GM21381 (cell line): ENCODE measurements around the gene CPEB1.
"Not testable (repeated sequence)": the region's sequence is repeated elsewhere in the genome, so short reads cannot be mapped to it uniquely, and the experiment has no call there.

ENCODE experiments used
- ATAC-seq: cut with Tn5 transposase; IDR thresholded peaks from one replicate; pipeline ENCODE4 v1.9.1; 2021; ENCODE audit warnings: mild to moderate bottlenecking, moderate library complexity; ENCODE audit not compliant: unreplicated experiment

CPEB1 gene

DNA sequence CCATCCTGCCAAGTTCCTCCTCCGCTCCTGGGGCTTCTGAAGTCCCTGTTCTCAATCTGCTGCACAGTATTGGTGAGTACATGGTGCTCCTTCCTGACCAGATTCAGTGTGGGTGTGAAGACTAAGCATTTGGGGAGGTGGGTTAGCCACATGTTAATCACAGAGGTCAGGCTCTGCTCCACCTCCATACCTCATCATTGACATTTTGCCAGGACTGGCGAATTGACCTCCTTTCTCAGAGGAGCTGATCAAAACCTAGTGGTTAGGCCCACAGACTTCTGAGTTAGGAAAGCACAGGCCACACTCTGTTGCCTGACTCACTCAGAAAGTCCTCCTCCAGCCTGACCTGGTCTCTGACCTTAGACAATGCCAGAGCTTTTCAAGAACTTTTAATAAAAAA is 98.5 kb downstream of the CPEB1 start:
- no peak for ATAC-seq

DNA sequence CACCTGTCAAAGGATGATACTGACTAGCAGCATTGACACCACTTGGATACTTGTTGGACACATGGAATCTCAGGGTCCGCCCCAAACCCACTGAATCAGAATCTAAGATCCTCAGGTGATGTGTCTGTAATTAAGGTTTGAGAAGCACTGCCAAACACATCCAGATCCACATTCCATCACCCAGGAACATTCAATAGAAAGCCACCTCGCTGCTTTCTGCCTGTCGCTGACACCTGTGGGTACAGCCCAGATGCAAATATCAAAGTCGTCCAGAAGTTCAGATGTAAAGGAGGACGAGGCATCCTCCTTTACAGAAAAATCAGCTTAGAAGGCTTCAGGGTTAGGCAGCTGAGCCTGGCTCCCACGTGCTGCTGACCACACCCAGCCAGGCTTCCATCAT is 101.7 kb downstream of the CPEB1 start:
- no peak for ATAC-seq

DNA sequence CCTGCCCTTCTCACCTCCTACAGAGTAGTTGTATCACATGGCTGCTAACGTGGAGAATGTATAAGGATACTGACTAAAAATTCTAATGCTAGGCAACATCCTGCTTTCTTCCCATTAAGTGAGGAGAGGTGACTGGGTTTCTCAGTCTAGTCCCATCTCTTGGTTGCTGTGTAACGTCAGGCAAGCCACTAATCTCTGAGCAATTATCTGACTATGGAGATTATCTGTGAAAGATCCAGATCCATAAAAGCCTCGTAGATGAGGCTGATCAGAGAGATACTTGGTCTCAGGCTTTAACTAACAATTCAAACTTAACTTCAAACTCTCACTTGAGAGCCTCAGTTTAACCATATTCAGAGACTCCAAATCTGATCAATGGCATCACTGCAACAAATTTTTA is 102.2 kb downstream of the CPEB1 start:
- ATAC-seq, result no peak

DNA sequence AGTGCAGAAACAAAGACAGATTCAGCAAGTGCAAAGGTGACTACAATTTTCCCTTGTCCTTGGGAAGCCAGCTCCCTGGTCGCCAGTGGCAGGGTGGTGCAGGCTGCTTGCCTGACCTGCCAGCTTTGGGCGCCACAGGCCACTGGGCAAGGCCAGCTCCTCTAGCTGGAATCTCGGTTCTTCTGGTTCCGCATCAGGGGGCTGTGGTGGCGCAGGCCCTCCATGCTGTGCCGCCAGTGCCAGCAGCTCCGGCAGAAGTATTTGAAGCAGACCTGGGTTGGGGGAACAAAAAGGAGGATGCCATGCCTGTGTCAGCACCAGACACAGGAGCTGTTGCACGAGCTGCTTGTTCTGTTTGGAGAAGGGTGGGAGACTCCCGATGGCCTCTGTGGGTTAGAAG is 102.7 kb downstream of the CPEB1 start:
- no peak for ATAC-seq

DNA sequence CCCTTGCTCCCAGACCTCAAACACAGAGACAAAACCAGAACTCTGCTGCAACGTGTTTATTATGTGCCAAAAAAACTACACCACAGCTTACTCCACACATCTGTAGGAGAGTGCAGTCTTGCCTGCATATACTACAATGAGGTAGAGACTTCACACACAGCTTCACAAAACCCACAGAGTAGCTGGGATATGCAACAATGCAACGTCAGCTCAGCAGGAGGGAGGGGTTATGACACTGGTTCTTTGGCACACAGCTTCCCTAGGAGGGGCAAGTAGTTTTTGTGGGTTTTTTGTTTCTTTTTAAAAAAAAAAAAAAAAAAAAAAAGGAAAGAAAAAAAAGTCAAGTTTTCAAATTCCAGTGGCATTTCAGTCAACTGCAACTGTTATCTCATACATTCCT is 104.0 kb downstream of the CPEB1 start:
- ATAC-seq, result no peak

DNA sequence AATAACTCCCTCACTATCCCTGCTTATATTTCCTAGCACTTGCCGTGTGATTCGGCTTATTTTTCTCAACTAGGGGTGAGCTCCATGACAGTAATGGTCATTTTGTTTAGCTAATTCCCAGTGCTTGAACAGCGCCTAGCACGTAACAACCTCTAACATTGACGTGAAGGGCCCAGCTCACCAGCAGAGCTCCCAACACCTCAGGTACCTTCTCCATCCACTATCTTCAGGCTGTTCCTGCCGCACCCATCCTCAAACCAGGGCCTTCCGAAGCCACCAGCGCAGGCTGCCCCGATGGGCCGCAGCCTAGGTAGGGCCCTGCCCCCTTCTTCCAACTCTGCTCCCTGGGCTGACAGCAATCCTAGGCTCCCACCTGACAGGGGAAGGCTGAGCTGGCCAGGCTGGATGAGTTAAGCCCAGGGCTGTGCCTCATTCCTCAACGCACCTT is 106.2 kb downstream of the CPEB1 start:
- no peak for ATAC-seq

DNA sequence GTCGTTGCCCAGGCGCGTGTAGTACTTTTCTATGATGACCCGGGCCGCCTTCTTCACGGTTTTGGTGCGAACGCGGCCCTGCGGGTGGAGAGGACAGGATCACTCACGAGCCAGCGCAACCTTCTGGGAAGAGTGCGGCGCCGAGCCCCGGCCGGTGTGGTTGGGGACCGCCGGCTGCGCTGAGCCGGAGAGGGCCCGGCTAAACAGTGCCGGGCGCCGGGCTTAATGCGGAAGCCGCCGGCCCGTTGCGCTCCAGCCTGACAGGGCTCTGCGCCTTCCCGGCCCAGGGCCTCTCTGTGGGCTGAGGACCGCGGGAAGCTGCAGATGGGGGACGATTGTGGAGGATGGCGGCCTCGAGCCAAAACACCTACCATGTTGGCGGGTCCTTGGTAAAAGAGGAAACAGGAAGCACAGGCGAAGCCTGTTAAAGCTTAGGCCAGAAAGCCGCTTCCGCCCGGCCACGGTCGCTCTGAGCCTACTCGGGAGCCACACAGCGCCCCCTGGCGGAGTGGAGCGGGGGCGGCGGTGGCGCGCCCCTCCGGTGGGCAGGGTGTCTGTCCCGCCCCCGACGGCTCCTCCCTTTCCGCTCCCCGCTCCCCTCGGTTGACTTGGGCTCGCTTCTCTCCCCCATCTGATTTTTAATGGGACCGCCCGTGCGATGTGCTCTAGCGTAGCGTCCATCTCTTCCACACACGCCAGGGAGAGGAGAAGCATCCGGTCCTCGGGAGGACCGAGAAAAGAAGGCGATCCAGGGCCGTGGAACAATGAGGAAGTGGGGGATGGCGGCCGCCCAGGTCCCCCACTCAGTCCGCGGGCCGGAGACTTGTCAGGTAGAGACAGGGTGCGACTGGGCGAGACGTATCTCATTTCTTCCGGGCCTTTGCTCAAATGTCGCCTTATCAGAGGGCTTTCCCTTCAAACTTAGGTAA is 106.8 kb downstream of the CPEB1 start, which contains the start of gene RPS17:
Gene RPS17 (minus strand): TSS at position 403 of the 929 bp plus-strand sequence. CDS start 29 bp downstream, at position 374.
- peak; percentile 90 for ATAC-seq

DNA sequence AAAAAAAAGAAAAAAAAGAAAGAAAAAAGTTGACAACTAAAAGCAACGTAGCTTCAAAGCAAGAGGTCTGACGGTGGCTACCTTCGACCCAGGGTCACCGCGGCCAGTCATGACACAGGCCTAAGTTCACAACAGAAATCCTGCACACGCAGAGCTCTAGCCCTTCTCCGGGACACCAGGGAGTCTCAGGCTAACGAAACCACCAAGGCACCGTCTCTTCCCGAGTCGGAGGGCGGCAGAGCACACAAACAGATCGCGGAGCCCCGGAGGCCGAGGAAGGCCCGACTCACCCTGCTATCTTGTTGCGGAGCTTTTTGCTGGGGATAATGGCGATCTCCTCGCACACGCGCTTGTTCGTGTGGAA is 107.5 kb downstream of the CPEB1 start:
- no peak for ATAC-seq

DNA sequence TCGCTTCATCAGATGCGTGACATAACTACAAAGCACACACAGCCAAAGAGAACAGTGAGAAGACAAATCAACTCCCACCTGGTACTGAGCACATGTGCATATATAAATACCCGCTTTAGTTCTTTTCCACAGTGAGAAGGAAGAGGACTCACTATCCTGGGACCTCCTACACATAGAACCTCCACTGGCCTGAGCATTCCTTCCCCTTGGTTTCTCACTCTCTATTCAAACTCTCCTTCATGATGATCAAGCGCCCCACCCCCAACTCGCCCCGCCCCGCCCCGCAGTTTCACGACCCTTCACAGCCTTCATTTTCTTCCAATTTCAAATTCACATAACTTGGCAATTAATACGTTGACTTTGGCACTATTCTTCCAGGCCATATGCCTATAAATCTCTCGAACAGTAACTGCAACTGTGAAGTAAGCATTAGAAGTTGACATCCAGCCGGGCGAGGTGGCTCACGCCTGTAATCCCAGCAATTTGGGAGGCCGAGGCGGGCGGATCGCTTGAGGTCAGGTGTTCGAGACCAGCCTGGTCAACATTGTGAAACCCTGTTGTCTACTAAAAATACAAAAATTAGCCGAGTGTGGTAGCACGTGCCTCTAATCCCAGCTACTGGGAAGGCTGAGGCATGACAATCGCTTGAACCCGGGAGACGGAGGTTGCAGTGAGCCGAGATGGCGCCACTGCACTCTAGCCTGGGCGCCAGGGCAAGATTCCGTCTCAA is 108.0 kb downstream of the CPEB1 start:
- ATAC-seq, result no peak

DNA sequence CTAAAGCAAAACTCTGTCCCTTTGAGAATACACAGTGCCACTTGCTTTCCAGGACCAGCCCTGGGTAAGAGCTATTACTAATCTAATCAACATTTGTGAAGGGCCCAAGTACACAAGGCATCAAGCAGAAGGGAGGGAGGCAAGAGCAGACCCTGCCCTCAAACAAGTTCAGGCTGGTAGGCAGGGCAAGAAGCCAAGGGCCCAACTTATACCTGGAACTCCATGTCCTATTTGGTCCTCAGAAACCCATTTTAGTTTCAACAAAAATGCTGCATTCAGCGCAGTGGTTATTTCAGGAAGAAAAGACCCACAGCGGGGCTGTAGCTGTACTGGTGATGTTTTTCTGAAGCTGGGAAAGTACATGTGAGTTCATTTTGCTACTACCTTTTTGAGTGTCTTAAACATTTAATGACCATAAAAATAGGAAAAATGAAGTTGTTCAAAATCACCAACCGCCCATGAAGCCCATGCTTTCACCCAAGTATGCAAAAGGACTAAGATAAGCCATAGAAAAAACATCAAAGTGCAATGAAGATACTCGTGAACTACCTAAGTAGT is 109.7 kb downstream of the CPEB1 start:
- no peak for ATAC-seq

DNA sequence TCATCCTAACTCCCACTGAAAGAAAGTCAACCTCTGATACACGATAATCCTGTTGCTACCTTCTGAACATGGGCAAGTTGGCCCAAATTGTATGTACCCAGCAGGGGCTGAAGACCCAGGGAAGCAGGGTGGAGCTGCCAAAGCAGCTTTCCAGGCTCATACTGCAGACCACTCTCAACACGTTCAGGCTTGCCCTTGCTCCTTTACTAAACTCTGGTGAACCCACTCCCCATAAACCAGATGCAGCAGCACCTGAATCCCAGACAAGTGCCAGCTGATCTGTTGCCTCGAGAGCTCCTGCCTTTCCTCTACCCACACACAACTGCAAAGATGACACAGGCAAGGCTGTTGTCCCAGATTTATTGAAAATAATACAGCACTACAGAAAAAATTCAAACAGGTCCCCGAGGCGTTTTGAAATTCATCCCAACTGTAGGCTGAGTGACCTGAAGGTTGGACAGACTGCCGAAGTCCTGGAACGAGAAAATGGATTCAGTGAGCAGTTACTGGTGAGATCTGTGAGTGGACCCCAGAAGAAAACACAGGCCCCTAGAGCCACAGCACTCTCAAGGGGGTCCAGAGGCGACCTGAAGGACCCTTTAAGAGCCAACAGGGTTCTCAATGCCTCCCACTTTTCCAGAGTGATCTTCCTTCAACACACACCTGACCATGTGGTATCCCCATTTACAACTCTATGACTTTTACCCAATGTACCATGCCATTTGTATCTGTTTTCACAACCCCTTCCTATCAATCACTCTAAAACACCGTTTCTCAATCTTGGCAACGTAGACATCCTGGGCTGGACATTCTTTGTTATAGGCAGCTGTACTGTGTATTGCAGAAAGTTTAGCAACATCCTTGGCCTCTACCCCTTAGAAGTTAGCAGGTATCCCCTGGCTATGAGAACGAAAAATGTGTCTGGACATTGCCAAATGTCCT is 110.5 kb downstream of the CPEB1 start:
- ATAC-seq, result no peak

DNA sequence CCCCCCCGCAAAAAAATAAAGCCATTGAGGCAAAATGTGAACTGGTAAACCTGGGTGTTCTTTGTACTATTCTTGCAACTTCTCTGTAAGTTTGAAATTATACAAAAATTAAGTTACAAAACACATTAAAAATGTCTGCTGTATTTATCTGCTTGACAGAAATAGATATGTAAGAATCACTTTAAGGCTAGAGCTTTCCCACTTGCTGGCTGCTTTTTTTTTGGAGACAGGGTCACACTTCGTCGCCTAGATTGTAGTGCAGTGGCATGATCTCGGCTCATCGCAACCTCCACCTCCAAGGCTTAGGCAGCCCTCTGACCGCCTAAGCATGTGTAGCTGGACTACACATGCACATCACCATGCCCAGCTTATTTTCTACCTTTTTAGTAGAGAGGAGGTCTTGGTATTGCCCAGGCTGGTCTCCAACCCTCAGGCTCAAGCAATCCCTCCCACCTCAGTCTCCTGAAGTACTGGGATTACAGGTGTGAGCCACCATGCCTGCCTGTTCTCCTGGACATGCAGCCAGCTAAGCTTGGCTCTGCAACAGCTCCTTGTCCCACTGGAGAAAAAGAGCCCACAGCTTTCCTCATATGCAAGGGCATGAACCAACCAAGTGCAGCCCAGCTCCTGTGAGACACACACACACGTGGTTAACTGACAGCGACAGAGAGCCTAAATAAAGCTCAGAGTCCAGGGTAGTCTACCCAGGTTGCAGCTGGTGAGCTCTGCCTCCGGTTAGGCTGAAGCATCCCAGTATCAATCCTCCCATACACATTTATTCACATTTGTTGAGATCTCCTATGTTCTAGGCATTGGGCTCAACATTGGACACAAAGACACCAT is 111.4 kb downstream of the CPEB1 start:
- no peak for ATAC-seq

DNA sequence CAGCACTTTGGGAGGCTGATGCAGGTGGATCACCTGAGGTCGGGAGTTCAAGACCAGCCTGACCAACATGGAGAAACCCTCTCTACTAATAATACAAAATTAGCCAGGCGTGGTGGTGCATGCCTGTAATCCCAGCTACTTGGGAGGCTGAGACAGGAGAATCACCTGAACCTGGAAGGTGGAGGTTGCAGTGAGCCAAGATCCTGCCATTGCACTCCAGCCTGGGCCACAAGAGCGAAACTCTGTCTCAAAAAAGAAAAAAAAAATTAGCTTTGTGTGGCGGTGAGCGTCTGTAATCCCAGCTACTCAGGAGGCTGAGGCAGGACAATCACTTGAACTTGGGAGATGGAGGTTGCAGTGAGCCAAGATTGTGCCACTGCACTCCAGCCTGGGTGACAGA is 112.0 kb downstream of the CPEB1 start:
- not testable (repeated sequence) for ATAC-seq

DNA sequence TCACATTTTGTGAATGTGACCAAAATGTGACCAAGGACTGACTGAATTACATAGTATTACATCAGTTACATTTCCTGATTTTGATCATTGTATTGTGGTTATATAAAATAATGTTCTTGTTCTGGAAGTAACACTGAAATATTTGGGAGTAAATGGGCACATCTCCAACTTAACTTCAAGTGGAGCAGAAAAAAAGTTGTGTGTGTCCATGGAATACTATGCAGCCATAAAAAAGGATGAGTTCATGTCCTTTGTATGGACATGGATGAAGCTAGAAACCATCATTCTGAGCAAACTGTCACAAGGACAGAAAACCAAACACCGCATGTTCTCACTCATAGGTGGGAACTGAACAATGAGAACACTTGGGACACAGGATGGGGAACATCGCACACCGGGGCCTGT is 112.7 kb downstream of the CPEB1 start:
- not testable (repeated sequence) for ATAC-seq

DNA sequence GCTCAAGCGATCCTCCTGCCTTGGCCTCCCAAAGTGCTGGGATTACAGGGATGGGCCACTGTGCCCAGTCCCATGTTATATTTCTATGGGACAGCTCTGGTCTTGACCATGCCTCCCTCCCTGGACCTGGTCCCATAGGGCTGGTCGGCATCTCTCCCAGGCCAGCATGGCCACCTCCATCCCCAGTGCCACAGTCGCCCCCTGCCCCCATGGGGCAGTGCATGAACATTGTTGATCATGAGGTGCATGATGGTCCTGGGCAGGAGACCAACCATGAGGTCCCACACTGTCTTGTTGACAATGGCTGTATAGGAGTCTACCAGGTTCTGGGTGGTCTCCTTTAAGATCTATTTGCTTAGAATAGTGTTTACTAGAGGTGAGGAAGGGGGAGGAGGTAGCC is 113.4 kb downstream of the CPEB1 start:
- no peak for ATAC-seq

DNA sequence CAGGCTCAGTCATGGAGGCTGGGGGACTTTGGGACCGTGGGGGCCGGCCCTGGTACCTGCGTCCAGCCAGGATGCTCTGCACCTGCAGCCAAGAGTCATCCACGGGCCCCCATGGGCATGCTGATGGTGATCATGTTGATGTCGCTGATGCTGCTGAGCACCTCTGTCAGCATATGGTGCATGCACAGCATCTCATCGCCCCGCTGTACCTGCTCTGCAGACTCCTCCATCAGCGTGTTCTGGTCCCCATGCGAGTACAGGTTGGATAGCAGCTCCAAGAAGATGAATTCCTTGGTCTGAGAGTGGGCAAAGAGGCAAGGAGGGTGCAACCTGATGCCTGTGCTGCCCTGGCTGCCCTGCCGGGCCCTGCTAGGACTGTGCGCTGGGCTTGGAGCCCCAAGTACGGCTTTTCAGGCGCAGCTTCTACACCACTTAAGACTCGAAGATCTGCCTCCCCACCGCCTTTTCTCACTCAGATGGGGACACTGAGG is 114.1 kb downstream of the CPEB1 start:
- no peak for ATAC-seq

DNA sequence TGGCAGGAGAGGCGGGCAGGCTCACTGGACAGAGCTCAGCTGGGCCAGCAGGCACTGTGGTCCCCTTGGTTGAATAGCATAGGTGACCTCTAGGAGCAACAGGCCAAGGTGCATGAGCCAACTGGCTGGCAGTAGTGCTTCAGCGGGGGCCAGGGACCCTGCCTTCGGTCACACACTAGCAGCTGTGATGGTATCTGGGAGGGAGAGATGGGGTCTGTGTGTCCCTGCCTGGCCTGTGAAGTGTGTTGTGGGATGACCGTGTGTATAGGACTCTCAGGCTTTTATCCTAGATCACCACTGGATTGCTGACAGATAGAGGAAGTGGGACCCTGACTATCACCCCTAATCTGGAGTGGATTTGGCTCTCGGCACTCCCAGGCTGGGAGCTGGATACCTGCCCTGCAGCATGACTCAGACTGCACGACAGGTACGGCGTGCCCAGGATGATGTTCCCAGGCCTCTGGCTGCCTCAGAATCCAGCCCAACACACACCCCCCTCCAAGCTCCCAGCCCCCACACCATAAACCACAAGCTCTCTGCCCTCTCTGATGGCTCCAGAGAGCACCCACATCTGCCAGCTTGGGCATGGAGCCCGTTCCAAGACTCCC is 114.7 kb downstream of the CPEB1 start:
- ATAC-seq, result no peak

DNA sequence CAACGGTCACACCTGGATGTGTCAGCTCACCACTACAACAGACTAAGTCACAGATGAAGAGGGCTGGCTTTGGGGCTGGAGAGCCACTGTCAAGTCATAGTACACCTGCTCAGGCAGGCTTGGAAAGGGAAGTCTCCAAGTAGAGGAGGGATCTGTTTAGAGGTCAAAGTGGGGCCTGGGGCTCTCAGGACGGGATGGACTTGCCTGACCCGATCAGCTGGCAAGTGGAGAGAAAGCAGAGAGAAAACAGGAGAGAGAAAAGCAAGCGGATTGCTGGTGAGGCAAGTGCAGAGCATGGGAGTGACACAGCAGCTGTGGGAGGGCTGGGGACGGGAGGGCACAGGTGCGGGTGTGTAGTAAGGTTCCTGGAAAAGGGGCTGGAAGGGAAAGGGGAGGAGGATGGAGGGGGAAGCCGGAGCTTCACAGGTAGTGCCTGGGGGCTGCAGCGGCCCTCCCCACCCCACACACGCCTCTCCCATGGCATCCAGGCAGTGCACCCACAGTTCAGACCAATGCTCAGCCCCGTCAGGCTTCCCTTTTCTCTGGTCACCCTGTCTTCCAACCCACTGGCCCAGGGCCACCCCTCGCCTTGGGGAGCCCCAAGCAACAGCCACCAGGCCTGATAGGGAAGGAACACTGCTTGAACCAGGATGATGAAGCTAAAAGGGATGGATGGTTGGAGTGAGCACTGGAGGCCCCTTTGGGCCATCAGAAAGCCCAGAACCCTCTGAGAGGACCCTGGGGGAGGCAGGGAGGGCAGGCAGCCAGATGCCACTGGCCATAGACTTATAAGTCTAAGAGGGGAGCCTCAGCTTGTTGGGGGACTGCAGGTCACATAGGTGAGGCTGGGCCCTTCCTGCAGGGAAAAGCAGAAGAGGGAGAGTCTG is 115.4 kb downstream of the CPEB1 start:
- ATAC-seq, result no peak
